Activated CD4-positive, alpha-beta T cell treated with anti-CD3 and anti-CD28 coated beads, Interleukin-2, Interleukin-6, amounts not matched to agents 100 ng/mL and 50 ng/mL, durations not matched to agents 16 hours and 8 hours (primary cell): Measurements from ENCODE around the gene SLIT3.

Experiments
- DNase-seq: peaks from one replicate; pipeline ENCODE4 v3.0.0-alpha.2; 2020

Gene SLIT3

DNA sequence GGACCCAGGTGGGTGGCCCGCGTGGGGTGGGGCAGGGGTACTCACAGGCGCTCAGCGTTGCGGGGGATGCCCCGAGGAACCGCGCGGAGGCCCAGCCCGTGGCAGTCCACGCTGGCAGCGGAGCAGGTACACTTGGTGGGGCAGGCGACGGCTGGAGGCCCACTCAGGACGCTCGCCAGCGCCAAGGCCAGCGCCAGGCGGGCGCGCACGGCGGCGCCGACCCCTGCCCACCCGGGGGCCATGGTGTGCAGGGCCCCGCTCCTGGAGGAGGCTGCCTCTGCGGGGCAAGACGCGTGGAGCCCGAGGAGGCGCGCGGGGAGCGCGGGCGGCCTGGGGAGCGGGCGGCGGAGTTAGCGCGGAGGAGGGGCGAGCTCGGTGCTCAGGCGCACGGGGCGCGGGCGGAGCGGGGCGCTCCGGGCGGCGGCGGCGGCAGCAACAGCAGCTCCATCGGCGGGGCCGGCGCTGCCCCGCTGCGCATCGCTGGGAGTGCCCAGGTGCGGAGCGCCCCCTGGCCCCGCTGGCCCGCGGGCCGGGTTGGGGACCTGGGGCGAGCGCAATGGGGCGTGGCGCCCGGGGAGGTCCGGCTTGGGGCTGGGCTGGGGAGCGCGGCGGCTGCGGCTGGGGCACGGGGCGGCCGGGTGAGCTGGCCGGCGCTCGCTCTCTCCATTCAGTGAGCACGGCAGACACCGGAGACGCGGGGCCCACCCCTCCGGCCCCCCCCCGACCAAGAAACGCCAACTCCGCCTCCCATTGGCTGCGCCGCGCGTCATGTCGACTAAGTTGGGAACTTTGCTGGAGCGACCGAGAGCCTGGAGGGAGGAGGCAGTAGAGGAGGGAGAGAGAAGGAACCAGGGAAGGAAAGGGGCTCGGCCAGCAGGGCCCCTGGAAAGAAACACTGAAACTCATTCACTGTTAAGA is at the start of gene SLIT3:
Gene SLIT3 (minus strand): TSS at position 672 of the 918 bp plus-strand sequence. CDS start 430 bp downstream, at position 242.
- no peak for DNase-seq

- DNase-seq = no peak
Observed at GRCh38 chr5:169350016-169350415, 49.1 kb upstream of the SLIT3 start.

GRCh38 chr5:169347786-169348185 is 46.8 kb upstream of the SLIT3 start:
- no peak for DNase-seq

DNA sequence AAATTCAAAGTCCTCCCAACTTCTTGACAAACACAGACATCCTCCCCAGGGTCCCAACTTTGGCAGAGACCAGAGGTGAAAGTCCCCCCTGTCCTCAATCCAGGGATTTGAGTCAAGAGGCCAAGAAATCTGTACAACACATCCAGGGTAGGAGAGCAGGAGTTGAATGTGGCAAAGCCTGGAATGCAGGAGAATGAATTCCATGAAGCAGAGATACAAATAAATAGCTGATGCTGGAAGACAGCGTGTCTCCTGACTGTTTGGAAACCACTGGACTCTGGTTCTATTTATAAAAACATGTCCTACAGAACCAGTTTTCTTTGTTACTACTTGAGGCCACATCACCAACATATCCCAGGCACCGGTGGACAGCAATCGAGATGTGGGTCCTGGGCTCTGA is 43.7 kb upstream of the SLIT3 start:
- DNase-seq = no peak

DNA sequence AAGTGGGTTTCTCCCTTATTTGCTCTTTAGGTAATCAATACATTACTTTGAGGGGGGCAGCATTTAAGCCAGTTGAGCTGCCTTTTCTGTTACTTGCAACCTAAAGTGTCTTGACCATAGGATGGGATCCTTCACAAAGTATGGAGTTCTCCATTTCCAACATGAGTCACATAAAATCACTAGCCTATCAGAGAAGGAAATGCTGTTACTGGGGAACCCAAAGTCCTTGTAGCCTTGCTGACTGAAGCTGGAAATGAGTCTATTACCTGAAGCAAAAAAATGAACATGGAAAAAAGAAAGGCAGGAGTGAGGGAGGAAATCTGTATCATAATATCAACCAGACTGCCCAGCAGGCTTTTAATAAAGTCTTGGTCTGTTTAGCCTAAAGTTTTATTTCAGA is 42.8 kb upstream of the SLIT3 start:
- DNase-seq = no peak

DNA sequence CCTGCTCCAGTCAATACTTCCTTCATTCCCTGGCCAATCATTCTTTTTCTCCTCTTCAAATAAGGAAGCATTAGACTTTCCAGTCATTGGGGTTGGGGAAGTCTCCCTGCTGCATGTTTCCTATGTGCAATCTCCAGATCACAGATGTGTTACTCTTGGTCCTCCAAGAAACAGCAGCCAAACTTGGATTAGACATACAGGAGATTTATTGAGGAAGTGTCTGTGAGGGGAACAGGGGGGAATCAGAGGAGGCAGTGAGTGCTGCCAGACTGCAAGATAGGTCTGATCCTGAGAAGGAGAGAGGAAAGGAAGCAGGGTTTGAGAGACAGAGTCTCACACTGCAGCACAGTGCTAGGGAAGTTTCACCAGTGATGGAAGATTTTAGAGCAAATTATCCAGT is 40.6 kb upstream of the SLIT3 start:
- no peak for DNase-seq

DNA sequence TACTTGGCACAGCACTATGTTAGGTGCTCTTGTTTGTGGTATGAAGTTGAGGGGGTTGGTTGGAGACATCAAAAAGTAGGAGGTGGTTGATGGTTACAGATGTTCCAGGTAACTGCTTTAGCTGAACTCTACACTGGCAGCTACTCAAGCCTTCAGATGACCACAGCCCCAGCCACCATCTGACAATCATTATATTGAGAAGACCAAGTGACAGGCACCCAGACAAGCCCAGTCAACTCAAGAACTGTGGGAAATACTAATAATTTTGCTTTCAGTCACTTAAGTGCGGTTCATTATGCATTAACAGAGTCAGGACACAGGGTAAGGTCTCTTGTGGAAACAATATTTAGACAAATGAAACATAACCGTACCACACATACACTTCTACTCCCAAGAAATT is 38.9 kb upstream of the SLIT3 start:
- no peak for DNase-seq

DNA sequence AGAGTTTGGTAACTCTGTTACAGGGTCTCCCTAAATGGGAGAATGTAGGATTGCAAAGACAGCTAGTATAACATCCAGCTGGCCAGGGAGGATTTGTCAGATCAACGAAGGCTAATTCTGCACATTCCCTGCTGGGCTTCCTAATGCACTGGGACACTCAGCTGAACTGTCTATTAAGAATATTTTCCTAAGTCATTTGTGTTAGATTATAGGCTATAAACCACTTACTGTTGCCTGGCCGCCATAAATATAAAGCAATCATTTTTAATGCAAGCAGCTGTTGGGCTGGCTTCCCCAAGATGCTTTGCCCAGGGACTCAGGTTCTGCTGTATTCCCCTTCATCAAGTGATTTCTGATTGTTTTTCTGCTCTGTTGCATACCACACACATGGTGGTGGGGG is 35.3 kb upstream of the SLIT3 start:
- DNase-seq = no peak

GRCh38 chr5:169335806-169336205 is 34.9 kb upstream of the SLIT3 start:
- DNase-seq = no peak

- peak; percentile 29 for DNase-seq
Observed at GRCh38 chr5:169333518-169333917, 32.6 kb upstream of the SLIT3 start.

GRCh38 chr5:169331292-169331852 is 30.4 kb upstream of the SLIT3 start:
- DNase-seq = no peak

DNA sequence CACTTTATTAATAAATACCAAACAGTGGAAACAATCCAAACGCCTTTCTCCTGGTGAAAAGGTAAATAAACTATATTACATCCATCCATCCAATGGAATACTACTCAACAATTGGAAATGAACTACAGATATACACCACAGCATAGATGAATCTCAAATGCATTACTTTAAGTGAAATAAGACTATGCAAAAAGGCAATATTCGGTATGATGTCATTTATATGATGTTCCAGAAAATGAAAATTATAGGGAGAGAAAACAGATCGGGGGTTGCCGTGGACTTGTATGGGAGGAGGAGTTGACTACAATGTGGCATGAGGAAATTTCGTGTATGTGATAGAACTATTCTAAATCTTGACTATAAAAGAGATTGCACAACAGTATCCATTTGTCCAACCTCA is 27.5 kb upstream of the SLIT3 start:
- DNase-seq = no peak

DNA sequence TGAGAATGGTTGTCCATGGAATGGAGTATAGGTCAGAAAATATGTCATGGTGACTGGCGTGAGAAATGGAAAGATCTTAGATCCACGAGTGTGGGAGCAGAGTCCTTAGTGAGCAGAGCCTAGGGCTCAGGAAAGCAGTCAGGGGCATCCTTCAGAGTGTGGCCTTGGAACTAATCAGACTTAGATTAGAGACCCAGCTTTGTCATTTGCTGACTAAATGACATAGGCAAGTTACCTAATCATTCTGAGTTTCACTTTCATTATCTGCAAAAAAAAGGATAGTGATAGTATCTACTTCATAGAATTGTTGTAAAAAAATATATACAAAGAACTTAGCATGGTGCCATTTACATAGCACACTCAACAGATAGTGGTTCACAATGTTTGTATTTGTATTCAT is 24.3 kb upstream of the SLIT3 start:
- peak; percentile 1 for DNase-seq

DNA sequence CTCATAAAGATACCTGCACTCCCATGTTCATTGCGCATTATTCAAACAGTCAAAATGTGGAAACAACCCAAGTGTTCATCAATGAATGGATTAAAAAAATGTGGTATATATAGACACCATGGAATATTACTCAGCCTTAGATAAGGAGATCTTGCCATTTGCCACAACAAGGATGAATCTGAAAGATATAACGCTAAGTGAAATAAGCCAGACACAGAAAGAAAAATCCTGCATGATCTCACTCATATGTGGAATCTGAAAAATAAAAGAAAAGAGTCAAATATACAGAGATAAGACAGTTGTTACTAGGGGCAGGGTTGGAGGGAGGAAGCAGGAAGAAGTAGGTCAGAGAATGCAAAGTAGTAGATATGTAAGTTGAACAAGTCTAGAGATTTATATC is 17.6 kb upstream of the SLIT3 start:
- no peak for DNase-seq

- no peak for DNase-seq
Observed at GRCh38 chr5:169307646-169308045, 6.7 kb upstream of the SLIT3 start.

GRCh38 chr5:169305366-169305765 is 4.4 kb upstream of the SLIT3 start:
- DNase-seq = no peak

- no peak for DNase-seq
Observed at GRCh38 chr5:169304175-169304574, 3.2 kb upstream of the SLIT3 start.

GRCh38 chr5:169303119-169303515 is 2.2 kb upstream of the SLIT3 start:
- DNase-seq = no peak

DNA sequence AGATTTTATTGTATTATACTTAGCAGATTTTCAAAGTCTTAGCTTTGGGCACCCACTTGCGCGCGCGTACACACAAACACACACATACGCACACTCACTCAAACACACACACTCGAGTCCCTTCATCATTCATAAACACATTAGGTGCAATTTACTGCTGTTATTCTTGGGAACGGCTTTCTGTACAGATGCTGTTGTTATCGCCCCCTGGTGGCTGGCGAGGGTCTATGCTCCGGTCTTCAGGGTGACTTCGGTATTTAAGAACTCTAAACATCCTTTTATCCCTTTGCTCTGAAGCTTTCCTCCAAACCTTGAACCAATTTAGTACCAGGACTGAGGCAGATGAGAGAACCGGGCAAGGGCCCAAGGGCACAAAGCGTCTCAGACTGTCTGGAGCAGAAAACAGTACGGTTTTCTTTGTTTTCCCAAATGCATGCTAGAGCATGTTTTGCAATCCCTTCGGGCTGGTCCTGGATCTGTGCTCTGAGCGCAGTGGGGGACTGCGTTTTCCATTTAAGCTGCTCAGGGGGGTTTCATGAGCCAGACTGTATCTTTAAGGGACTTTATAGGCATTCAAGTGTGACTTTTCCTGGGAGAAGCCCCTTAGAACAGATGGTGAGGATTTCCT is 1.7 kb upstream of the SLIT3 start:
- DNase-seq = peak; percentile 76

GRCh38 chr5:169301986-169302385 is 1.0 kb upstream of the SLIT3 start:
- DNase-seq = no peak

- no peak for DNase-seq
Observed at GRCh38 chr5:169301386-169301934, 521 bp upstream of the SLIT3 start.

DNA sequence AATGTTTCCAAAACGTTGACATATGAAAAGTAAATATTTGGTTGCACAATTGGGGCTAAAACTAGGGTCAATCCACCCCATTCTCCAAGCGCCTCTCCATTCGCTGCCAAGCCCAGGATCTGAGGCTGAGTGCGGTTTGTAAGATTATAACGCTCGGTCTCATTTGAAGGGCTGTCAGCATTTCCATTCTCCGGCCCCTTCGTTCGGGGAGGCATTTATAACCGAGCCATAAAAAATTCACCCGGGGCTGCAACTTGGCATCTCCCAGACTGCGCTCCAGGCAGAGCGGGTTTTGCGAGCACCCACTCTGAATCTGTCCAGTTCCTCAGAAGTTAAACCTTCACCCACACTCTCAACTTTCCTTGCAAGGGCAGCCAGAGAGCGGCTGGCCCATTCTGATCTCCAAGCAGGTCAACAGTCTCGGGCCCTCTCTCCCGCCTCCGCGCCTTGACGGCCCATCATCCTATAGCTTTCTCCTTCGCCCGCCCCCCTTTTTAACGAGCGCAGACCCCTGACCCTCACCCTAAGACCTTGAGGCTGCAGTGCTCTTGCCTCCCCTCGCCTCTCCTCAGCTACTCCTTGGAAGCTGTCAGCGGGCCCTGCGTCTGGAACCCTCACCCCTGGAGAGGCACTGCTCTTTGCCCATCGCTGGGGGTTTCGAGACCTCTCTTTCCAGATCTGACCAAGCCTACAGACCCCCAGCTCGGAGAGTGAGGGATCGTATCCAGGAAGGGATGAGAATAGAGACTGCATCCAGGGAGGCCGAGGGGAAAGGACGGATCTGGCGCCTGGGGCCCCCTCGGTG is 1.1 kb downstream of the SLIT3 start:
- no peak for DNase-seq

DNA sequence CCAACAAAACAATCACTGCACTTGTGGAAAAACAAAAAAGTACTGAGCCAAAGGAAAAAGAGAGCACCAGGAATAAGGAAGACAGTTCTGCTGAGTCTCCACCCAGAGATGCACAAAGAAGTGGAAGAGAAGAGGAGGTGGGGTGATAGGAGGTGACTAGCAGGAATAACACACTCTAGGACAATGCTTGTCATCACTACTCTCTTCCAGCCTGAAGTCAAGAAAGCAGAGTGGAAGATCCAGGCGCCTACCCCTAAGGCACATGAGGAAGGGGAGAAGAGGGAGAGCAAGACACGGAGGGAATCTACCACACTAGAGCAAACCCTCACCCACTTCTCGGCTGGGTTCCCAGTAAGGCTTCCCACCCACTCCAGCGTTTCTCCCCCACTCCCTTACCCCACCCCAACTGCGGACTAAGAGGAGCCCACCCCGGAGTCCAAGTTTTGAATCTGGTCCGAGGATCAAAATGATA is 1.7 kb downstream of the SLIT3 start:
- DNase-seq = no peak
